HepG2 (cell line): ENCODE results near the gene MYO5A. TPM values are rescaled to one million over a fixed set of nuclear protein-coding genes. Genes with fewer than 3 reads are reported as not detected.

Source experiments
- ATF6 ChIP-seq: sonication (generic); formaldehyde crosslinking; conservative IDR thresholded peaks from 2 replicates; pipeline ENCODE4 v1.4.0; 2020; ENCODE audit warnings: missing genetic modification reagents
- CBX2 ChIP-seq, 2 experiments: fragments of 200-600 bp in 1 of 2; sonication (generic); formaldehyde crosslinking in 1 of 2; IDR thresholded peaks; 2 replicates each; pipeline versions ENCODE4 v1.7.0 to v1.8.1; 2018 to 2022; ENCODE audit warnings: low read depth in 2 of 2, low read length in 1 of 2, mild to moderate bottlenecking in 1 of 2, missing genetic modification reagents in 1 of 2
- CCDC6 ChIP-seq: sonication (generic); formaldehyde crosslinking; IDR thresholded peaks from 2 replicates; pipeline ENCODE4 v1.8.1; 2022; ENCODE audit warnings: mild to moderate bottlenecking, missing genetic modification reagents, moderate library complexity
- HMGXB4 ChIP-seq, 2 experiments: sonication (generic) in 1 of 2; formaldehyde crosslinking in 1 of 2; IDR thresholded peaks; 2 replicates each; pipeline versions ENCODE4 v1.4.0 to v1.6.1; 2018 to 2020; ENCODE audit warnings: missing genetic modification reagents in 2 of 2, borderline replicate concordance in 1 of 2, low read depth in 1 of 2, mild to moderate bottlenecking in 1 of 2, missing biosample characterization in 1 of 2
- NONO ChIP-seq, 2 experiments: fragments of 450-650 bp in 1 of 2; sonication (generic) in 1 of 2; formaldehyde crosslinking in 1 of 2; IDR thresholded peaks in 1 of 2; conservative IDR thresholded peaks in 1 of 2; 2 replicates each; pipeline versions ENCODE4 v1.6.1 to v1.8.0; 2017 to 2022; ENCODE audit warnings: mild to moderate bottlenecking in 1 of 2, missing genetic modification reagents in 1 of 2, moderate library complexity in 1 of 2
- NR0B2 ChIP-seq: sonication (generic); formaldehyde crosslinking; IDR thresholded peaks from 2 replicates; pipeline ENCODE4 v1.4.0; 2020; ENCODE audit warnings: mild to moderate bottlenecking, missing genetic modification reagents
- NR2C2 ChIP-seq: sonication (generic); formaldehyde crosslinking; IDR thresholded peaks from 2 replicates; pipeline ENCODE4 v1.4.0; 2020; ENCODE audit warnings: missing genetic modification reagents, mild to moderate bottlenecking, moderate library complexity, borderline replicate concordance
- PAF1 ChIP-seq: IDR thresholded peaks from 2 replicates; pipeline ENCODE4 v1.6.1; 2016; ENCODE audit warnings: missing genetic modification reagents, missing compliant biosample characterization
- PBX3 ChIP-seq: sonication (generic); formaldehyde crosslinking; IDR thresholded peaks from 2 replicates; pipeline ENCODE4 v1.8.1; 2023; ENCODE audit warnings: missing genetic modification reagents, inconsistent platforms, borderline replicate concordance
- RELA ChIP-seq: sonication (generic); formaldehyde crosslinking; IDR thresholded peaks from 2 replicates; pipeline ENCODE4 v1.4.0; 2020; ENCODE audit warnings: missing genetic modification reagents
- SALL1 ChIP-seq: sonication (generic); formaldehyde crosslinking; IDR thresholded peaks from 2 replicates; pipeline ENCODE4 v1.8.0; 2022; ENCODE audit warnings: mild to moderate bottlenecking, missing genetic modification reagents
- USF2 ChIP-seq, 2 experiments: sonication (generic) in 1 of 2; formaldehyde crosslinking in 1 of 2; IDR thresholded peaks; 2 replicates each; pipeline versions ENCODE4 v1.5.1 to v1.6.1; 2011 to 2020; ENCODE audit warnings: borderline replicate concordance in 1 of 2, low read depth in 1 of 2, low read length in 1 of 2, mild to moderate bottlenecking in 1 of 2, missing genetic modification reagents in 1 of 2, moderate library complexity in 1 of 2
- ZBTB38 ChIP-seq: sonication (generic); formaldehyde crosslinking; IDR thresholded peaks from 2 replicates; pipeline ENCODE4 v1.5.1; 2020; ENCODE audit warnings: mild to moderate bottlenecking, missing genetic modification reagents
- ZBTB42 ChIP-seq: sonication (generic); formaldehyde crosslinking; IDR thresholded peaks from 2 replicates; pipeline ENCODE4 v1.5.0; 2020; ENCODE audit warnings: mild to moderate bottlenecking, missing genetic modification reagents
- ZNF205 ChIP-seq: IDR thresholded peaks from 2 replicates; pipeline ENCODE4 v1.6.1; 2018; ENCODE audit warnings: missing biosample characterization, missing genetic modification reagents
- ZNF256 ChIP-seq: sonication (generic); formaldehyde crosslinking; conservative IDR thresholded peaks from 2 replicates; pipeline ENCODE4 v1.4.0; 2020; ENCODE audit warnings: missing genetic modification reagents
- ZNF333 ChIP-seq: sonication (generic); formaldehyde crosslinking; IDR thresholded peaks from 2 replicates; pipeline ENCODE4 v1.4.0; 2020; ENCODE audit warnings: mild to moderate bottlenecking, missing genetic modification reagents, borderline replicate concordance
- ZNF33A ChIP-seq: sonication (generic); formaldehyde crosslinking; IDR thresholded peaks from 2 replicates; pipeline ENCODE4 v1.5.1; 2020; ENCODE audit warnings: missing genetic modification reagents, mild to moderate bottlenecking, moderate library complexity, borderline replicate concordance
- polyA plus RNA-seq, 8 experiments: library from polyadenylated mRNA; depleted of rRNA in 3 of 8; stranded (reverse) in 7 of 8; unstranded in 1 of 8; fragments of >200 nt; fragmentation: Illumina TruSeq in 4 of 8; extraction: Trizol in 4 of 8; gene quantifications; 2 replicates each; pipeline versions ENCODE4 v1.2.1 to v1.2.3, GENCODE V29; 2011 to 2016; ENCODE audit warnings: low read depth in 4 of 8, missing spikeins in 1 of 8, mixed read lengths in 1 of 8; ENCODE audit not compliant: insufficient read depth in 1 of 8
- total RNA-seq, 5 experiments: library from RNA; depleted of rRNA; stranded (reverse); fragments of >200 nt; fragmentation: Illumina TruSeq; extraction: Trizol; gene quantifications; 2 replicates each; pipeline ENCODE4 v1.2.3, GENCODE V29; 2016; ENCODE audit warnings: low read depth in 1 of 5

MYO5A gene
- total and polyA plus RNA-seq, 2 of the 13 experiments (the other 11 are each of a cell fraction or from before 2014, with no cell fraction given), result 2.8 to 4.8 TPM

- TF ChIP-seq PAF1 (CRISPR knock-in tag), result no peak
- TF ChIP-seq ZBTB42 (CRISPR knock-in tag), result no peak
- no peak for TF ChIP-seq NR0B2 (CRISPR knock-in tag)
- no peak for TF ChIP-seq ZNF33A (CRISPR knock-in tag)
- TF ChIP-seq SALL1 (CRISPR knock-in tag), result peak; percentile 95
- peak; percentile 99 for TF ChIP-seq NR2C2
- peak; percentile 78; the same call in 1 of the 2 replicates for TF ChIP-seq ZBTB38
- TF ChIP-seq USF2 (IDR thresholded peaks at IDR 0.05; ENCODE audit: low read depth, low read length), result no peak
- TF ChIP-seq USF2 (CRISPR knock-in tag; IDR thresholded peaks at IDR 0.05; ENCODE audit: borderline replicate concordance), result no peak; the same call in 1 of the 2 replicates
- TF ChIP-seq ATF6 (CRISPR knock-in tag), result no peak
- TF ChIP-seq ZNF256 (CRISPR knock-in tag), result peak; percentile 88; the same call in 1 of the 2 replicates
- TF ChIP-seq PBX3 (CRISPR knock-in tag), result no peak
- peak; percentile 48; the same call in 1 of the 2 replicates for TF ChIP-seq ZNF205 (CRISPR knock-in tag)
- TF ChIP-seq NONO (IDR thresholded peaks at IDR 0.05), result no peak
- peak; percentile 81 for TF ChIP-seq NONO (CRISPR knock-in tag; conservative IDR thresholded peaks at IDR 0.05)
- TF ChIP-seq ZNF333 (CRISPR knock-in tag), result 0 out of 2 replicates have a peak, but pooled peaks have one; percentile 77
- TF ChIP-seq CCDC6 (CRISPR knock-in tag), result peak; percentile 77; the same call in 1 of the 2 replicates
- TF ChIP-seq CBX2 (IDR thresholded peaks at IDR 0.05; ENCODE audit: low read depth, low read length), result no peak
- no peak for TF ChIP-seq CBX2 (CRISPR knock-in tag; IDR thresholded peaks at IDR 0.05; ENCODE audit: low read depth)
- peak; percentile 49 to 87; a peak in 3 of 4 replicates for TF ChIP-seq HMGXB4 (CRISPR knock-in tag; IDR thresholded peaks at IDR 0.05; ENCODE audit: borderline replicate concordance in 1 of 2, low read depth in 1 of 2)
- TF ChIP-seq RELA (CRISPR knock-in tag), result no peak
Measured at GRCh38 chr15:52568601-52569585, 40.2 kb upstream of the MYO5A start, which contains the start of gene ARPP19 (continued).
